GM12878 (cell line): ENCODE measurements around the gene PLEKHJ1. TPM values are rescaled to one million over a fixed set of nuclear protein-coding genes. Genes with fewer than 3 reads are reported as not detected.

Experiments
- ATAC-seq: fragments of 200-7000 bp; cut with Tn5 transposase; 3 replicates; pipeline ENCODE4 v1.9.1; 2020; ENCODE audit warnings: mild to moderate bottlenecking, moderate library complexity
- BruUV-seq: library from RNA; stranded (reverse); fragments of 400-500 nt; replicated peaks from 2 replicates; lab custom pipeline; 2021; lab: Mats Ljungman, UMichigan
- CTCF ChIA-PET: fragments of 300-600 bp; sonication (Branson Sonifier 250); formaldehyde crosslinking; extraction: SDS; loops from one replicate; lab custom pipeline; 2021; ENCODE audit warnings: inconsistent platforms; lab: Yijun Ruan, JAX
- POLR2A ChIA-PET: fragments of 350-600 bp; formaldehyde crosslinking; extraction: SDS; loops from one replicate; lab custom pipeline; 2021; ENCODE audit warnings: inconsistent platforms; lab: Charles Lee
- RAD21 ChIA-PET: fragments of 300-600 bp; sonication (Branson Sonifier 250); formaldehyde crosslinking; loops from one replicate; lab custom pipeline; 2023; ENCODE audit warnings: antibody characterized with exemption; ENCODE audit not compliant: unreplicated experiment; lab: Charles Lee
- SMC1A ChIA-PET: fragments of 300-600 bp; sonication (Branson Sonifier 250); formaldehyde crosslinking; loops from one replicate; lab custom pipeline; 2023; ENCODE audit not compliant: unreplicated experiment, uncharacterized antibody; lab: Charles Lee
- DNase-seq: peaks from one replicate; pipeline ENCODE4 v3.0.0-alpha.2; 2011; ENCODE audit warnings: low read depth, low spot score
- FAIRE-seq: peaks from 3 replicates; lab custom pipeline; 2011; peaks lifted over from hg19 to GRCh38; lab: Jason Lieb, UNC
- H2AFZ ChIP-seq: 2 replicates; pipeline ENCODE4 v1.6.0; 2011; ENCODE audit warnings: low read depth, low read length, control low read depth; ENCODE audit not compliant: control insufficient read depth
- H3K27ac ChIP-seq: 2 replicates; pipeline ENCODE4 v1.5.1; 2011; ENCODE audit warnings: control low read depth; ENCODE audit not compliant: control insufficient read depth, insufficient read depth
- H3K27me3 ChIP-seq, 2 experiments: replicated peaks in 1 of 2; 2 replicates each; pipeline versions ENCODE4 v1.6.0 to v1.6.1; 2011; ENCODE audit warnings: low read length in 1 of 2; ENCODE audit not compliant: control insufficient read depth in 2 of 2, insufficient read depth in 2 of 2
- H3K36me3 ChIP-seq, 2 experiments: 2 replicates each; pipeline ENCODE4 v1.5.1; 2011; ENCODE audit warnings: low read length in 1 of 2; ENCODE audit not compliant: control insufficient read depth in 2 of 2, insufficient read depth in 2 of 2
- H3K4me1 ChIP-seq: 2 replicates; pipeline ENCODE4 v1.6.1; 2011; ENCODE audit warnings: mild to moderate bottlenecking, low read length, moderate library complexity, mixed read lengths; ENCODE audit not compliant: control insufficient read depth, insufficient read depth
- H3K4me2 ChIP-seq: 2 replicates; pipeline ENCODE4 v1.6.0; 2011; ENCODE audit warnings: control low read depth; ENCODE audit not compliant: control insufficient read depth, insufficient read depth
- H3K4me3 ChIP-seq: fragments of 200-600 bp; sonication (generic); 2 replicates; pipeline ENCODE4 v1.5.1; 2016
- H3K79me2 ChIP-seq: 2 replicates; pipeline ENCODE4 v1.6.0; 2011; ENCODE audit warnings: low read length; ENCODE audit not compliant: control insufficient read depth, insufficient read depth
- H3K9ac ChIP-seq: 2 replicates; pipeline ENCODE4 v1.8.0; 2011; ENCODE audit warnings: low read length, control low read depth, mixed read lengths; ENCODE audit not compliant: control insufficient read depth, insufficient read depth
- H3K9me3 ChIP-seq: replicated peaks from 3 replicates; pipeline ENCODE4 v1.5.1; 2011; ENCODE audit warnings: mild to moderate bottlenecking, low read length; ENCODE audit not compliant: control insufficient read depth, insufficient read depth
- H4K20me1 ChIP-seq: 2 replicates; pipeline ENCODE4 v1.6.0; 2011; ENCODE audit not compliant: control insufficient read depth, insufficient read depth
- KDM1A ChIP-seq: fragments of 200-600 bp; sonication (generic); IDR thresholded peaks from 2 replicates; pipeline ENCODE4 v1.6.1; 2016; ENCODE audit warnings: borderline replicate concordance
- PML ChIP-seq: IDR thresholded peaks from 2 replicates; pipeline ENCODE4 v1.6.1; 2012; ENCODE audit warnings: low read length, inconsistent platforms
- SIX5 ChIP-seq: IDR thresholded peaks from 2 replicates; pipeline ENCODE4 v1.6.1; 2011; ENCODE audit warnings: mild to moderate bottlenecking, low read depth, low read length, moderate library complexity; ENCODE audit not compliant: severe bottlenecking
- SRF ChIP-seq, 2 experiments: IDR thresholded peaks; 2 replicates each; pipeline ENCODE4 v1.6.1; 2011; ENCODE audit warnings: low read depth in 2 of 2, low read length in 2 of 2, mild to moderate bottlenecking in 1 of 2, moderate library complexity in 1 of 2
- TBL1XR1 ChIP-seq: IDR thresholded peaks from 2 replicates; pipeline ENCODE4 v1.6.1; 2012; ENCODE audit warnings: low read depth, low read length, improper control_type of control experiment
- ZSCAN29 ChIP-seq: fragments of 450-650 bp; IDR thresholded peaks from 2 replicates; pipeline ENCODE4 v1.6.1; 2017; ENCODE audit warnings: mild to moderate bottlenecking, moderate library complexity
- WGBS: methylation state at CpG from one replicate; pipeline ENCODE4 v1.1.6; 2016; ENCODE audit warnings: low lambda C conversion rate; ENCODE audit not compliant: insufficient replicate concordance, insufficient coverage; ENCODE audit errors: missing lambda C conversion rate; 5-methylcytosine and 5-hydroxymethylcytosine counted together
- in situ Hi-C: fragments of 300-500 bp; cut with MboI; formaldehyde crosslinking; loops from 9 replicates; pipeline ENCODE4 v1.14.3; 2018; ENCODE audit warnings: mixed read lengths
- intact Hi-C: fragments of 100-400 bp; cut with micrococcal nuclease; formaldehyde crosslinking; loops from one replicate; pipeline ENCODE4 v1.14.2; 2022; ENCODE audit not compliant: unreplicated experiment
- polyA plus RNA-seq, 11 experiments: library from polyadenylated mRNA; depleted of rRNA in 4 of 11; unstranded in 6 of 11; stranded (reverse) in 5 of 11; fragments of >200 nt; fragmentation: Nextera tagmentation in 4 of 11; fragmentation: Illumina TruSeq in 1 of 11; extraction: Ambion mirVana in 4 of 11; extraction: Trizol in 1 of 11; gene quantifications; 1 replicate in 1 of 11; 2 replicates in 10 of 11; pipeline versions ENCODE4 v1.2.1 to v1.2.3, GENCODE V29; 2011 to 2016; ENCODE audit warnings: inconsistent platforms in 2 of 11, missing spikeins in 2 of 11, low read depth in 1 of 11
- total RNA-seq, 4 experiments: library from RNA; depleted of rRNA in 3 of 4; stranded (reverse); fragments of >200 nt in 3 of 4; fragmentation: Illumina TruSeq in 1 of 4; extraction: Trizol in 1 of 4; gene quantifications; 2 replicates each; pipeline versions ENCODE4 v1.2.1 to v1.2.3, GENCODE V29; 2013 to 2021
- TF ChIP-seq, protein P1 (sequence below): fragments of 450-650 bp; IDR thresholded peaks from 2 replicates; pipeline ENCODE4 v1.6.1; 2017; ENCODE audit warnings: mild to moderate bottlenecking
- TF ChIP-seq, protein P2 (sequence below): IDR thresholded peaks from 2 replicates; pipeline ENCODE4 v1.6.1; 2012; ENCODE audit warnings: low read depth, low read length, improper control_type of control experiment

Gene PLEKHJ1
- total and polyA plus RNA-seq, 10 of the 15 experiments (the other 5 are each of a cell fraction or from before 2014, with no cell fraction given): 1.3 to 133 (median 75.0) TPM

DNA sequence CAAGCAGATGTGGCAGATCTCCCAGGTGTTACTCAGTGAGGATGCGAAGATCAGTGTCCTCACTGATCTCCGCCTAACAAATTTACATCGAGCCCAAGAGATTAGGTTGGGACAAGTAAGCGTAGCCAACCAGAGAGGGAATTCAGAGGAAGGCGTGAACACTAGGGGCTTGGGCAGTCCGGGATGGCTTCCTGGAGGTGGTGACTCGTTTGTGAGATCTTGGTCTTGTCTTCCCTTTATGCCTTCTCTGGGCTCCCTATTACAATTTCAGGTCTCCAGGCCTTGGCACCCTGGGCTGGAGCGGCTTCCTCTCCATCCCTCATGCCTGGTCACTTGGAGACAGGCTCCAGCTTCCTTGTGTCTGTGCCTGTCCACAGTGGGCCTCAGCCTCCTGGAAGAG, 6.7 kb upstream of the PLEKHJ1 start:
- Histone ChIP-seq H3K27ac (no peak overlapping the region), H3K4me1 (peaks cover 8% of the 10 kb centered on the region), H3K36me3 (peaks cover 13 to 48% of the 10 kb centered on the region in 2 experiments; a peak in 3 of 4 replicates), H3K4me2 (no peak overlapping the region), H3K79me2 (peaks cover 53% of the 10 kb centered on the region), H3K27me3 (no peaks in the 10 kb centered on the region), H4K20me1 (peaks cover 24% of the 10 kb centered on the region), H3K4me3 (no peak overlapping the region), H3K9ac (no peak overlapping the region), H3K9me3 (no peaks in the 10 kb centered on the region), H2AFZ (no peak overlapping the region)
- DNase-seq (no peak), ATAC-seq (no peak), FAIRE-seq (no peak)
- BruUV-seq: no TSS peak
- TF ChIP-seq SRF (IDR thresholded peaks at IDR 0.05; ENCODE audit: low read depth in 2 of 2, low read length in 2 of 2) (no peak), PML (no peak), TBL1XR1 (no peak), KDM1A (no peak), SIX5 (no peak), ZSCAN29 (no peak)
- TF ChIP-seq, protein P1, sequence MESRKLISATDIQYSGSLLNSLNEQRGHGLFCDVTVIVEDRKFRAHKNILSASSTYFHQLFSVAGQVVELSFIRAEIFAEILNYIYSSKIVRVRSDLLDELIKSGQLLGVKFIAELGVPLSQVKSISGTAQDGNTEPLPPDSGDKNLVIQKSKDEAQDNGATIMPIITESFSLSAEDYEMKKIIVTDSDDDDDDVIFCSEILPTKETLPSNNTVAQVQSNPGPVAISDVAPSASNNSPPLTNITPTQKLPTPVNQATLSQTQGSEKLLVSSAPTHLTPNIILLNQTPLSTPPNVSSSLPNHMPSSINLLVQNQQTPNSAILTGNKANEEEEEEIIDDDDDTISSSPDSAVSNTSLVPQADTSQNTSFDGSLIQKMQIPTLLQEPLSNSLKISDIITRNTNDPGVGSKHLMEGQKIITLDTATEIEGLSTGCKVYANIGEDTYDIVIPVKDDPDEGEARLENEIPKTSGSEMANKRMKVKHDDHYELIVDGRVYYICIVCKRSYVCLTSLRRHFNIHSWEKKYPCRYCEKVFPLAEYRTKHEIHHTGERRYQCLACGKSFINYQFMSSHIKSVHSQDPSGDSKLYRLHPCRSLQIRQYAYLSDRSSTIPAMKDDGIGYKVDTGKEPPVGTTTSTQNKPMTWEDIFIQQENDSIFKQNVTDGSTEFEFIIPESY: no peak
- TF ChIP-seq, protein P2, sequence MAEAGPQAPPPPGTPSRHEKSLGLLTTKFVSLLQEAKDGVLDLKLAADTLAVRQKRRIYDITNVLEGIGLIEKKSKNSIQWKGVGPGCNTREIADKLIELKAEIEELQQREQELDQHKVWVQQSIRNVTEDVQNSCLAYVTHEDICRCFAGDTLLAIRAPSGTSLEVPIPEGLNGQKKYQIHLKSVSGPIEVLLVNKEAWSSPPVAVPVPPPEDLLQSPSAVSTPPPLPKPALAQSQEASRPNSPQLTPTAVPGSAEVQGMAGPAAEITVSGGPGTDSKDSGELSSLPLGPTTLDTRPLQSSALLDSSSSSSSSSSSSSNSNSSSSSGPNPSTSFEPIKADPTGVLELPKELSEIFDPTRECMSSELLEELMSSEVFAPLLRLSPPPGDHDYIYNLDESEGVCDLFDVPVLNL: no peak
- ChIA-PET POLR2A (no interaction called here), CTCF (interaction anchor here (0.8 kb wide), 1 partner anchor 405 kb away, joined by 3 read pairs; no protein-coding TSS in a partner anchor), SMC1A (interaction anchor here (1.7 kb wide), 1 partner anchor 15 kb away, joined by 4 read pairs; no protein-coding TSS in a partner anchor), RAD21 (interaction anchor here (1.3 kb wide), 1 partner anchor 19 kb away, joined by 4 read pairs; no protein-coding TSS in a partner anchor)
- intact Hi-C loops: no loop called here
- in situ Hi-C loops: no loop called here
- WGBS: 89% methylated on average over 8 of the region's 8 CpGs
